GM12878 (cell line): ENCODE measurements around the gene SPOCK1.

Experiments used
- ASH2L ChIP-seq: fragments of 300-600, 200-600 bp; sonication (generic); IDR thresholded peaks from 2 replicates; pipeline ENCODE4 v1.6.1; 2017; ENCODE audit warnings: low read depth, mild to moderate bottlenecking, borderline replicate concordance
- ATF2 ChIP-seq: IDR thresholded peaks from 2 replicates; pipeline ENCODE4 v1.6.1; 2012; ENCODE audit warnings: low read length, inconsistent platforms
- EZH2 ChIP-seq: IDR thresholded peaks from 2 replicates; pipeline ENCODE4 v1.6.1; 2012; ENCODE audit warnings: low read depth, mild to moderate bottlenecking, control low read depth, inconsistent platforms, low read length, borderline replicate concordance; ENCODE audit not compliant: control insufficient read depth
- GABPA ChIP-seq: IDR thresholded peaks from 2 replicates; pipeline ENCODE4 v1.6.1; 2014; ENCODE audit warnings: antibody characterized with exemption, low read depth, mild to moderate bottlenecking, inconsistent platforms
- IRF4 ChIP-seq: IDR thresholded peaks from 2 replicates; pipeline ENCODE4 v1.6.1; 2011; ENCODE audit warnings: low read depth, low read length
- NR2F1 ChIP-seq: fragments of 450-650 bp; conservative IDR thresholded peaks from 2 replicates; pipeline ENCODE4 v1.6.1; 2017; ENCODE audit warnings: mild to moderate bottlenecking
- TBL1XR1 ChIP-seq: IDR thresholded peaks from 2 replicates; pipeline ENCODE4 v1.6.1; 2012; ENCODE audit warnings: low read depth, low read length, improper control_type of control experiment

GRCh38 chr5:137432376-137432775 is 66.8 kb downstream of the SPOCK1 start:
- no peak for TF ChIP-seq TBL1XR1
- no peak for TF ChIP-seq GABPA
- no peak for TF ChIP-seq NR2F1
- no peak for TF ChIP-seq IRF4
- TF ChIP-seq EZH2 = no peak
- no peak for TF ChIP-seq ASH2L
- no peak for TF ChIP-seq ATF2
